Keratinocyte (primary cell): ENCODE results near the gene MFSD12.

ENCODE experiments used
- EZH2 ChIP-seq: IDR thresholded peaks from one replicate; pipeline ENCODE4 v1.6.1; 2012; ENCODE audit warnings: inconsistent platforms, mild to moderate bottlenecking, low read length, moderate library complexity
- TF ChIP-seq, protein P1 (sequence below), 3 experiments: IDR thresholded peaks in 1 of 3; conservative IDR thresholded peaks in 1 of 3; optimal IDR thresholded peaks in 1 of 3; 2 replicates in 2 of 3; 3 replicates in 1 of 3; pipeline versions ENCODE3 to v1.5.1; 2011; ENCODE audit warnings: low read length in 3 of 3, mild to moderate bottlenecking in 3 of 3, moderate library complexity in 2 of 3, control low read depth in 1 of 3, inconsistent platforms in 1 of 3; ENCODE audit not compliant: insufficient read depth in 2 of 3; ENCODE audit errors: extremely low read depth in 1 of 3

DNA sequence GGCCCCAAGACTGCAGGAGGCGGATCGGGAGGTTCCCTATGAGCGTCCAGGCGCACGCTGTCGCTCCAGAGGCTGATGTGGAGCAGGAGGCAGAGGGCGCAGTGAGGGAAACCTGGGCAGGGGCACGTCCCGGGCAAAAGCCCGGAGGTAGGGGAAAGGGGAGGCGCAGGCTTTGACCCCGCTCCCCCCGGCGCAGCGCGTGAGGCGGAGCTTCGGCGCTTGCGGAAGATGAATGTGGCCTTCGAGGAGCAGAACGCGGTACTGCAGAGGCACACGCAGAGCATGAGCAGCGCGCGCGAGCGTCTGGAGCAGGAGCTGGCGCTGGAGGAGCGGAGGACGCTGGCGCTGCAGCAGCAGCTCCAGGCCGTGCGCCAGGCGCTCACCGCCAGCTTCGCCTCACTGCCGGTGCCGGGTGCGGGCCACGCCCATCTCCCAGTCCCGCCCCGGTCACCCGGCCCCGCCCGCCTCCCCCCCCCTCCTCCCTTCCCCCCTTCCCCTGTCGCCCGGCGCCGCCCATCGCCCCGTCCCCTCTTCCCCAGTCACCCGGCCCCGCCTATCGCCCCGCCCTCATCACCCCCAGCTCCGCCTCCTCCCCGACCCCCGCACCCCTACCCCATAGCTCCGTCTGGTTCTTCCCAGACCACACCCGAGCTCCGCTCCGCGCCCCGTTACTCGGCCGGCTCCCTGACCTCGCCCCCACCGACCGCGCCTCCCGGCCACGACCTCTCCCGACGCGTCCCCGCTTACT lies 19.5 kb upstream of the MFSD12 start:
- TF ChIP-seq, protein P1, sequence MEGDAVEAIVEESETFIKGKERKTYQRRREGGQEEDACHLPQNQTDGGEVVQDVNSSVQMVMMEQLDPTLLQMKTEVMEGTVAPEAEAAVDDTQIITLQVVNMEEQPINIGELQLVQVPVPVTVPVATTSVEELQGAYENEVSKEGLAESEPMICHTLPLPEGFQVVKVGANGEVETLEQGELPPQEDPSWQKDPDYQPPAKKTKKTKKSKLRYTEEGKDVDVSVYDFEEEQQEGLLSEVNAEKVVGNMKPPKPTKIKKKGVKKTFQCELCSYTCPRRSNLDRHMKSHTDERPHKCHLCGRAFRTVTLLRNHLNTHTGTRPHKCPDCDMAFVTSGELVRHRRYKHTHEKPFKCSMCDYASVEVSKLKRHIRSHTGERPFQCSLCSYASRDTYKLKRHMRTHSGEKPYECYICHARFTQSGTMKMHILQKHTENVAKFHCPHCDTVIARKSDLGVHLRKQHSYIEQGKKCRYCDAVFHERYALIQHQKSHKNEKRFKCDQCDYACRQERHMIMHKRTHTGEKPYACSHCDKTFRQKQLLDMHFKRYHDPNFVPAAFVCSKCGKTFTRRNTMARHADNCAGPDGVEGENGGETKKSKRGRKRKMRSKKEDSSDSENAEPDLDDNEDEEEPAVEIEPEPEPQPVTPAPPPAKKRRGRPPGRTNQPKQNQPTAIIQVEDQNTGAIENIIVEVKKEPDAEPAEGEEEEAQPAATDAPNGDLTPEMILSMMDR (optimal IDR thresholded peaks at IDR 0.05 in 1 of 3, IDR thresholded peaks at IDR 0.05 in 1 of 3, conservative IDR thresholded peaks at IDR 0.05 in 1 of 3; ENCODE audit: extremely low read depth in 1 of 3, insufficient read depth in 2 of 3, low read length in 3 of 3): no peak
- no peak for TF ChIP-seq EZH2
